GM23338 (cell line): Measurements from ENCODE around the gene CPNE7. TPM values are rescaled to one million over a fixed set of nuclear protein-coding genes. Genes with fewer than 3 reads are reported as not detected.

Experiments
- ATAC-seq: fragments of 200-7000 bp; cut with Tn5 transposase; 3 replicates; pipeline ENCODE4 v1.9.1; 2020
- DNase-seq: peaks from one replicate; pipeline ENCODE4 v3.0.0-alpha.2; 2015; ENCODE audit warnings: low spot score
- H2AFZ ChIP-seq: fragments of 200-600 bp; sonication (generic); 2 replicates; pipeline ENCODE4 v1.8.0; 2016; ENCODE audit warnings: antibody characterized with exemption, mild to moderate bottlenecking, moderate library complexity
- H3F3A ChIP-seq: fragments of 200-600 bp; sonication (generic); replicated peaks from 2 replicates; pipeline ENCODE4 v1.8.0; 2017; ENCODE audit warnings: antibody characterized with exemption, mixed run types, low read depth
- H3K27ac ChIP-seq: fragments of 200-600 bp; sonication (generic); 2 replicates; pipeline ENCODE4 v1.6.1; 2016; ENCODE audit warnings: low read depth
- H3K27me3 ChIP-seq: fragments of 200-600 bp; sonication (generic); 2 replicates; pipeline ENCODE4 v1.8.0; 2016; ENCODE audit warnings: mild to moderate bottlenecking, mixed run types, moderate library complexity; ENCODE audit not compliant: insufficient read depth
- H3K36me3 ChIP-seq: fragments of 200-600 bp; sonication (generic); 2 replicates; pipeline ENCODE4 v1.8.0; 2016; ENCODE audit warnings: mild to moderate bottlenecking; ENCODE audit not compliant: insufficient read depth
- H3K4me1 ChIP-seq: fragments of 200-600 bp; sonication (generic); 2 replicates; pipeline ENCODE4 v1.8.0; 2016; ENCODE audit warnings: mild to moderate bottlenecking, moderate library complexity; ENCODE audit not compliant: insufficient read depth
- H3K4me2 ChIP-seq: fragments of 200-600 bp; sonication (generic); 2 replicates; pipeline ENCODE4 v1.7.1; 2017; ENCODE audit warnings: mixed run types
- H3K4me3 ChIP-seq: fragments of 200-600 bp; sonication (generic); 2 replicates; pipeline ENCODE4 v1.6.1; 2016; ENCODE audit warnings: mixed run types
- H3K79me2 ChIP-seq: fragments of 200-600 bp; sonication (generic); replicated peaks from 2 replicates; pipeline ENCODE4 v1.8.0; 2017; ENCODE audit warnings: mild to moderate bottlenecking; ENCODE audit not compliant: insufficient read depth
- H3K9me2 ChIP-seq: fragments of 200-600 bp; sonication (generic); 2 replicates; pipeline ENCODE4 v1.8.0; 2017; ENCODE audit not compliant: insufficient read depth
- H4K20me1 ChIP-seq: fragments of 200-600 bp; sonication (generic); replicated peaks from 2 replicates; pipeline ENCODE4 v1.8.0; 2017; ENCODE audit warnings: mild to moderate bottlenecking; ENCODE audit not compliant: insufficient read depth
- H3K27ac Mint-ChIP-seq: 2 replicates; pipeline ENCODE4 v1.8.0; 2020; ENCODE audit warnings: inconsistent platforms, mild to moderate bottlenecking, moderate library complexity, mixed read lengths
- H3K27me3 Mint-ChIP-seq: 3 replicates; pipeline ENCODE4 v1.8.0; 2022; ENCODE audit warnings: low read depth, mild to moderate bottlenecking, moderate library complexity, mixed read lengths, inconsistent platforms; ENCODE audit not compliant: insufficient read depth, poor library complexity
- H3K36me3 Mint-ChIP-seq: 3 replicates; pipeline ENCODE4 v1.8.0; 2021; ENCODE audit warnings: low read depth, mild to moderate bottlenecking, inconsistent platforms, moderate library complexity, mixed read lengths
- H3K4me1 Mint-ChIP-seq: 3 replicates; pipeline ENCODE4 v1.8.0; 2020; ENCODE audit warnings: mild to moderate bottlenecking, inconsistent platforms, mixed read lengths
- H3K4me3 Mint-ChIP-seq: 3 replicates; pipeline ENCODE4 v1.8.0; 2021; ENCODE audit warnings: moderate library complexity, mild to moderate bottlenecking, inconsistent platforms, mixed read lengths
- H3K9me3 Mint-ChIP-seq: 3 replicates; pipeline ENCODE4 v1.8.0; 2020; ENCODE audit warnings: moderate library complexity, mild to moderate bottlenecking, inconsistent platforms, mixed read lengths
- CREB1 ChIP-seq: fragments of 250-450 bp; sonication (Bioruptor Pico); IDR thresholded peaks from 2 replicates; pipeline ENCODE4 v1.5.0; 2020; ENCODE audit warnings: low read depth, mild to moderate bottlenecking, moderate library complexity
- EZH2 ChIP-seq: fragments of 200-600 bp; sonication (generic); IDR thresholded peaks from one replicate; pipeline ENCODE4 v1.8.0; 2017; ENCODE audit warnings: antibody characterized with exemption, mild to moderate bottlenecking, low read depth; ENCODE audit not compliant: unreplicated experiment
- NANOG ChIP-seq: IDR thresholded peaks from 2 replicates; pipeline ENCODE4 v1.6.1; 2016; ENCODE audit warnings: antibody characterized with exemption, borderline replicate concordance
- POLR2AphosphoS5 ChIP-seq: IDR thresholded peaks from 2 replicates; pipeline ENCODE4 v1.6.1; 2016; ENCODE audit warnings: antibody characterized with exemption, low read depth
- ZNF114 ChIP-seq: fragments of 250-450 bp; sonication (Bioruptor Pico); IDR thresholded peaks from 2 replicates; pipeline ENCODE4 v1.5.0; 2020; ENCODE audit warnings: mild to moderate bottlenecking, moderate library complexity
- ZNF331 ChIP-seq: fragments of 250-450 bp; sonication (Bioruptor Pico); IDR thresholded peaks from 2 replicates; pipeline ENCODE4 v1.5.0; 2020; ENCODE audit warnings: low read depth, mild to moderate bottlenecking, moderate library complexity
- polyA plus RNA-seq: library from polyadenylated mRNA; unstranded; fragments of >200 nt; fragmentation: Nextera tagmentation; extraction: Ambion mirVana; gene quantifications from 2 replicates; pipeline ENCODE4 v1.2.1, GENCODE V29; 2016
- total RNA-seq: library from RNA; depleted of rRNA; stranded (reverse); fragments of >200 nt; shearing (Covaris generic); gene quantifications from 2 replicates; pipeline ENCODE4 v1.2.3, GENCODE V29; 2014
- TF ChIP-seq, protein P1 (sequence below): IDR thresholded peaks from one replicate; pipeline ENCODE4 v1.6.1; 2018; ENCODE audit warnings: antibody characterized with exemption; ENCODE audit not compliant: unreplicated experiment
- TF ChIP-seq, protein P2 (sequence below): IDR thresholded peaks from 2 replicates; pipeline ENCODE4 v1.6.1; 2016; ENCODE audit warnings: antibody characterized with exemption
- TF ChIP-seq, protein P3 (sequence below), 2 experiments: fragments of 200-600 bp in 1 of 2; sonication (generic) in 1 of 2; conservative IDR thresholded peaks; 2 replicates each; pipeline versions ENCODE4 v1.5.1 to v1.6.1; 2016 to 2017; ENCODE audit warnings: antibody characterized with exemption in 2 of 2, low read depth in 2 of 2, mild to moderate bottlenecking in 2 of 2, moderate library complexity in 1 of 2

Gene CPNE7
- total and polyA plus RNA-seq, 2 experiments from 2014 or later: 11.2 to 15.7 TPM

DNA sequence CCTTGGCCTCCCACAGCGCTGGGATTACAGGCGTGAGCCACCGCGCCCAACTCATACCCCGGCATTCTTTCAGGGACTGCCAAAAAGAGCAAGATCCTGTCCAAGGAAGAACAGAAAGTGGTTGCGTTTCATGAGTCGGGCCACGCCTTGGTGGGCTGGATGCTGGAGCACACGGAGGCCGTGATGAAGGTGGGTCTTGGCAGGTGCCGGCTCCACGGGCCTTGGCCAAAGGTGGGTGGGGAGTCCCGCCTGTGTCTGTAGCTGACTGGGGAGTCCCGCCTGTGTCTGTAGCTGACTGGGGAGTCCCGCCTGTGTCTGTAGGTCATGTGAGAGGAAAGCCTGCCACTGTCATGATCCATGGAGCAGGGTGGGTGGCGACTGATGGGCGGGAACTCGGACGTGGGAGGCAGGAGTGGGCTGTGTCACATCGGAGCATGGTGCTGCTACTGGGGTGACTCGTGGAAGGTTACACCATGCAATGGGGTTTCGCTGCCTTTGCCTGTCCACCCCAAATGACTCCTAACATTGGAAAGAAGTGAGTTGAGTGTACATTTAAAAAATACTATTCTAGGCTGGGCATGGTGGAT is 25.0 kb upstream of the CPNE7 start (continued):
- TF ChIP-seq ZNF114 (CRISPR knock-in tag) (no peak), ZNF331 (no peak), POLR2AphosphoS5 (no peak), CREB1 (CRISPR knock-in tag) (no peak), EZH2 (no peak)
- TF ChIP-seq, protein P1, sequence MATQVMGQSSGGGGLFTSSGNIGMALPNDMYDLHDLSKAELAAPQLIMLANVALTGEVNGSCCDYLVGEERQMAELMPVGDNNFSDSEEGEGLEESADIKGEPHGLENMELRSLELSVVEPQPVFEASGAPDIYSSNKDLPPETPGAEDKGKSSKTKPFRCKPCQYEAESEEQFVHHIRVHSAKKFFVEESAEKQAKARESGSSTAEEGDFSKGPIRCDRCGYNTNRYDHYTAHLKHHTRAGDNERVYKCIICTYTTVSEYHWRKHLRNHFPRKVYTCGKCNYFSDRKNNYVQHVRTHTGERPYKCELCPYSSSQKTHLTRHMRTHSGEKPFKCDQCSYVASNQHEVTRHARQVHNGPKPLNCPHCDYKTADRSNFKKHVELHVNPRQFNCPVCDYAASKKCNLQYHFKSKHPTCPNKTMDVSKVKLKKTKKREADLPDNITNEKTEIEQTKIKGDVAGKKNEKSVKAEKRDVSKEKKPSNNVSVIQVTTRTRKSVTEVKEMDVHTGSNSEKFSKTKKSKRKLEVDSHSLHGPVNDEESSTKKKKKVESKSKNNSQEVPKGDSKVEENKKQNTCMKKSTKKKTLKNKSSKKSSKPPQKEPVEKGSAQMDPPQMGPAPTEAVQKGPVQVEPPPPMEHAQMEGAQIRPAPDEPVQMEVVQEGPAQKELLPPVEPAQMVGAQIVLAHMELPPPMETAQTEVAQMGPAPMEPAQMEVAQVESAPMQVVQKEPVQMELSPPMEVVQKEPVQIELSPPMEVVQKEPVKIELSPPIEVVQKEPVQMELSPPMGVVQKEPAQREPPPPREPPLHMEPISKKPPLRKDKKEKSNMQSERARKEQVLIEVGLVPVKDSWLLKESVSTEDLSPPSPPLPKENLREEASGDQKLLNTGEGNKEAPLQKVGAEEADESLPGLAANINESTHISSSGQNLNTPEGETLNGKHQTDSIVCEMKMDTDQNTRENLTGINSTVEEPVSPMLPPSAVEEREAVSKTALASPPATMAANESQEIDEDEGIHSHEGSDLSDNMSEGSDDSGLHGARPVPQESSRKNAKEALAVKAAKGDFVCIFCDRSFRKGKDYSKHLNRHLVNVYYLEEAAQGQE: no peak
- TF ChIP-seq, protein P2, sequence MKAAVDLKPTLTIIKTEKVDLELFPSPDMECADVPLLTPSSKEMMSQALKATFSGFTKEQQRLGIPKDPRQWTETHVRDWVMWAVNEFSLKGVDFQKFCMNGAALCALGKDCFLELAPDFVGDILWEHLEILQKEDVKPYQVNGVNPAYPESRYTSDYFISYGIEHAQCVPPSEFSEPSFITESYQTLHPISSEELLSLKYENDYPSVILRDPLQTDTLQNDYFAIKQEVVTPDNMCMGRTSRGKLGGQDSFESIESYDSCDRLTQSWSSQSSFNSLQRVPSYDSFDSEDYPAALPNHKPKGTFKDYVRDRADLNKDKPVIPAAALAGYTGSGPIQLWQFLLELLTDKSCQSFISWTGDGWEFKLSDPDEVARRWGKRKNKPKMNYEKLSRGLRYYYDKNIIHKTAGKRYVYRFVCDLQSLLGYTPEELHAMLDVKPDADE: no peak
- TF ChIP-seq, protein P3, sequence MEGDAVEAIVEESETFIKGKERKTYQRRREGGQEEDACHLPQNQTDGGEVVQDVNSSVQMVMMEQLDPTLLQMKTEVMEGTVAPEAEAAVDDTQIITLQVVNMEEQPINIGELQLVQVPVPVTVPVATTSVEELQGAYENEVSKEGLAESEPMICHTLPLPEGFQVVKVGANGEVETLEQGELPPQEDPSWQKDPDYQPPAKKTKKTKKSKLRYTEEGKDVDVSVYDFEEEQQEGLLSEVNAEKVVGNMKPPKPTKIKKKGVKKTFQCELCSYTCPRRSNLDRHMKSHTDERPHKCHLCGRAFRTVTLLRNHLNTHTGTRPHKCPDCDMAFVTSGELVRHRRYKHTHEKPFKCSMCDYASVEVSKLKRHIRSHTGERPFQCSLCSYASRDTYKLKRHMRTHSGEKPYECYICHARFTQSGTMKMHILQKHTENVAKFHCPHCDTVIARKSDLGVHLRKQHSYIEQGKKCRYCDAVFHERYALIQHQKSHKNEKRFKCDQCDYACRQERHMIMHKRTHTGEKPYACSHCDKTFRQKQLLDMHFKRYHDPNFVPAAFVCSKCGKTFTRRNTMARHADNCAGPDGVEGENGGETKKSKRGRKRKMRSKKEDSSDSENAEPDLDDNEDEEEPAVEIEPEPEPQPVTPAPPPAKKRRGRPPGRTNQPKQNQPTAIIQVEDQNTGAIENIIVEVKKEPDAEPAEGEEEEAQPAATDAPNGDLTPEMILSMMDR (conservative IDR thresholded peaks at IDR 0.05; ENCODE audit: low read depth in 2 of 2): no peak

DNA sequence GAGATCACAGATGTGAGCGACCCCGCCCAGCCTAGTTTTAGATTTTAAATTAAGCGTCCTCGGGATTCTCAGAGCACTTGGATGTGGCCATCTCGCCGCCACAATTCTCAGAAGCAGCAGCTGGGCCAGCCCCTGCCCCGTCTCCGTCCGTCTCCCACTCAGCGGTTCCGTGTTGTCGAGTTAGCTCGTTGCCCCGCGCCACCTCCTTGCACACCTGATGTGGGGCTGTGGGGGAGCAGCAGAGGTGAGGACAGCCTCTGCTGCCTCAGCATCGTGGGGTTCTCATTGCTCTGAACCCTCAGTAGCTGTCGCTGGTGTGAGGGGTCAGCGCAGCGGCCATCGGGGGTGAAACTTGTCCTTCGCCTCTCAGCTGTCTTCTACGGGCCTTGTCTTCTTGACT is 23.2 kb upstream of the CPNE7 start:
- no peaks in the 10 kb centered on the region for H3K9me3 Mint-ChIP-seq
- Histone ChIP-seq H3K36me3 (peaks cover 23% of the 10 kb centered on the region), H3K4me3 (no peak overlapping the region), H3K4me1 (no peaks in the 10 kb centered on the region), H3F3A (peaks cover 22% of the 10 kb centered on the region; the same call in 1 of the 2 replicates), H3K4me2 (no peak overlapping the region), H3K27me3 (no peaks in the 10 kb centered on the region), H3K79me2 (no peaks in the 10 kb centered on the region), H3K9me2 (no peaks in the 10 kb centered on the region), H4K20me1 (no peaks in the 10 kb centered on the region), H3K27ac (no peak overlapping the region), H2AFZ (no peak overlapping the region)
- peaks cover 2% of the 10 kb centered on the region; the same call in 1 of the 3 replicates for H3K4me1 Mint-ChIP-seq
- TF ChIP-seq NANOG (no peak), POLR2AphosphoS5 (no peak)
- TF ChIP-seq, protein P3 (conservative IDR thresholded peaks at IDR 0.05; ENCODE audit: low read depth in 2 of 2): no peak
- H3K4me3 Mint-ChIP-seq: no peak overlapping the region; the same call in 2 of the 3 replicates
- DNase-seq: no peak
- no peak overlapping the region; the same call in 1 of the 2 replicates for H3K27ac Mint-ChIP-seq
- H3K36me3 Mint-ChIP-seq: peaks cover 78% of the 10 kb centered on the region
- H3K27me3 Mint-ChIP-seq: peaks cover 8% of the 10 kb centered on the region
- no peak for ATAC-seq
